ENCODE data around the gene BAMBI. TPM values are rescaled to one million over a fixed set of nuclear protein-coding genes. Genes with fewer than 3 reads are reported as not detected.

The BAMBI gene
- polyA plus RNA-seq, 3 donors, result 2.0 to 4.2 (median 2.3) TPM

GRCh38 chr10:28691187-28691694, 13.9 kb downstream of the BAMBI start:
- 87 to 90% (median 89%) methylated on average over 4 of the region's 6 CpGs for whole genome bisulfite sequencing, 3 donors
- H3K27ac ChIP-seq (ENCODE audit: low read depth, low read length), result no peak overlapping the region

- 81 to 96% (median 95%) methylated on average over 3 of the region's 3 CpGs for WGBS, 3 donors
Observed at GRCh38 chr10:28692050-28692449, 14.7 kb downstream of the BAMBI start.

GRCh38 chr10:28694530-28694929, 17.2 kb downstream of the BAMBI start:
- no peak overlapping the region for H3K27ac ChIP-seq (ENCODE audit: low read depth, low read length)

More at GRCh38 chr10:28692050-28692449, 14.7 kb downstream of the BAMBI start:
- H3K27ac ChIP-seq (ENCODE audit: low read depth, low read length), result no peak overlapping the region

GRCh38 chr10:28698075-28698474, 20.8 kb downstream of the BAMBI start:
- H3K27ac ChIP-seq (ENCODE audit: low read depth, low read length), result no peak overlapping the region
- 68 to 80% (median 74%) methylated on average over 2 of the region's 2 CpGs for WGBS, 3 donors

More at GRCh38 chr10:28694530-28694929, 17.2 kb downstream of the BAMBI start:
- WGBS, 3 donors, result 85 to 93% (median 93%) methylated on average over 5 of the region's 5 CpGs

DNA sequence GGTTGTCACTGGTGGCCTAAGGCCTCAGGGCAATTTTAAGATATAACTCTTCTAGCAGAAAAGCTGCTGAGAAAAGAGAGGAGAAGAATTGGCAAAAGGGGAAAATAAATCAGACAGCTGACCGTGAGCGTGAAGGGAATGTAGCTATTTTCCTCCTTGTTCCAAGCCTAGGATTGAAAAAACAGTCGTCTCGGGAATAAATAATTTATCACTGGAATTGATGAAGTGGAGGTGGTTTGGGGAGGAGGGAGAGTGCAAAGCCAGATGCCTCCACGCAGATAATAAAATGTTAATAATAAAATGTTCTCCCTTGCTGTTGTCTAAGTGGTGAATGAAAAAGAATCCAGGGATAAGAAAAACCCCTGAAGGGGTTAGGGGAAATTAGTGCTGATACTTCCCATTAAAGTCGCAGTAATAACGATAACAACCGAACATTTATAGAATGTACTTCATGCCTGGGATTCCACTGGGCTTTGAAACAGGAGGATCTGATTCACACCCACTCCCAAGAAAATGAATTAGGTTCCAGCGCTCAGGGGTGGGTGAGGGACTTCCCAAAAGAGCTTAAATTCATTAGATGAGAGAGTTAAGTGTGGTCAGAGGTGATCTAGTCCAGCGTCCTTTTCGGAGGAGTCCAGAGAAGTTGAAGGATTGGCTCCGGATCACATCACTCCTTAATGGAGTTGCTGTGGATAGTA, 27.3 kb downstream of the BAMBI start:
- no peak overlapping the region for H3K27ac ChIP-seq (ENCODE audit: low read depth, low read length)
- 47 to 58% (median 51%) methylated on average over 12 of the region's 12 CpGs for WGBS, 3 donors

GRCh38 chr10:28705472-28705871, 28.2 kb downstream of the BAMBI start:
- H3K27ac ChIP-seq (ENCODE audit: low read depth, low read length), result no peak overlapping the region
- 68 to 79% (median 75%) methylated on average over 8 of the region's 8 CpGs for WGBS, 3 donors

DNA sequence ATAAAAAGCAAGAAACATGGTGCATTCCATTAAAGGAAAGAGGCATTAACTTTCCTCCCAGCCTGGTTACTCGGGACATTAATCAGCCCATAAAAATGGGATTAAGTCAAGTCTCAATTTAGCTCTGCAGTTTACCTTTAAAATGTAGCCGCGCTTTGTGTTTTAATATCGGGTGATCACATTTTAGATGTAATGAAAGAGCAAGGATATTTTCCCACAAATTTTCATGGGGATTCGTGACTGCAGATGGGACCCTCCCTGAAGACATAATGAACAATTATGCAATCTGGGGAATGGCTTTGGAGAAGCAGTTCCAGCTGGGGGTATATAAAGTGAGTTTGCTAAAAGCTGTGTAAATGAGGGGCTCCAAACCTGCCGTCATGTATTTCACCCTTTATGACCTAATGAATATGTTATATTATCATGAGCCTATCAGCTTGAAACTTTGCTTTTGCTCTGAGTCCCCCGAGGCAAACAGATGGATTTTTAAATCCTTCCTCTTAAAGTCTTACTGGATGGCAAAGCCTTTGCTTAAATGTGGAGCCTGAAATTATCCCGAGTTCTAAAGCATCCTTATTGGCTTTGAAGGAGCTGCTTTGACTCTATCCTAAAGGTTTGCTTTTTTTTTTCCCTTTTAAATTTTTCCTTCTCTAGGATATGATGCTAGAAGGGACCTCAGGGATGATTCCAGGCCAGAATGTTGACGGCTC, 31.8 kb downstream of the BAMBI start:
- 73 to 80% (median 79%) methylated on average over 9 of the region's 9 CpGs for WGBS, 3 donors

GRCh38 chr10:28710202-28710886, 33.0 kb downstream of the BAMBI start:
- H3K27ac ChIP-seq (ENCODE audit: low read depth, low read length), result no peak overlapping the region
- WGBS, 3 donors, result 54 to 69% (median 64%) methylated on average over 6 of the region's 6 CpGs

More for the DNA sequence above, 31.8 kb downstream of the BAMBI start:
- no peak overlapping the region for H3K27ac ChIP-seq (ENCODE audit: low read depth, low read length)

DNA sequence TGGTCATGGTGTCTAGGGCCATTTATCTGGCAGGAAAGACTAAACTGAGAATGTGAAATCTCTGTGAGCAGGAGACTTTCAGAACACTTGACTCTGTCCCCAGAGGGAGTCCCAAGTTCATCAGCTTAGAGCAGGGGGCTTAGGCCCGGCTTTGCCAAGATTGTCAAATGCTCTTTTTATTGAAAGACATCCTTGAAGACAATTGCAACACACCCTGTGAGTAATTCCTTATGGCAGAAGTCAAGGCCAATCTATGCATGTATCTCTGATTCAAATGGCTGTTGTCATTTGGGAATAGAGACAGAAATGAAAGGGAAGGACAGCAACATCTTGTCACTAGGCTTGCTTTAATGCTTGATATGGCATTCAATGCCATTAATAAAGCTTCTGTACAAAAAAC, 33.7 kb downstream of the BAMBI start:
- WGBS, 3 donors, result 84 to 95% (median 89%) methylated on average over 1 of the region's 1 CpG

GRCh38 chr10:28711776-28712175, 34.5 kb downstream of the BAMBI start:
- H3K27ac ChIP-seq (ENCODE audit: low read depth, low read length), result no peak overlapping the region
- whole genome bisulfite sequencing, 3 donors, result 86 to 100% (median 92%) methylated on average over 3 of the region's 3 CpGs

More for the DNA sequence above, 33.7 kb downstream of the BAMBI start:
- H3K27ac ChIP-seq (ENCODE audit: low read depth, low read length), result no peak overlapping the region

- 81 to 92% (median 91%) methylated on average over 10 of the region's 10 CpGs for WGBS, 3 donors
Observed at GRCh38 chr10:28713626-28714352, 36.5 kb downstream of the BAMBI start.

GRCh38 chr10:28714401-28715053, 37.2 kb downstream of the BAMBI start:
- no peak overlapping the region for H3K27ac ChIP-seq (ENCODE audit: low read depth, low read length)

More at GRCh38 chr10:28713626-28714352, 36.5 kb downstream of the BAMBI start:
- H3K27ac ChIP-seq (ENCODE audit: low read depth, low read length), result no peak overlapping the region

GRCh38 chr10:28715246-28715645, 37.9 kb downstream of the BAMBI start:
- WGBS, 3 donors, result 76 to 80% (median 80%) methylated on average over 4 of the region's 4 CpGs

More at GRCh38 chr10:28714401-28715053, 37.2 kb downstream of the BAMBI start:
- WGBS, 3 donors, result 60 to 84% (median 77%) methylated on average over 7 of the region's 7 CpGs

GRCh38 chr10:28715757-28716156, 38.4 kb downstream of the BAMBI start:
- WGBS, 3 donors, result 71 to 80% (median 77%) methylated on average over 2 of the region's 2 CpGs

More at GRCh38 chr10:28715246-28715645, 37.9 kb downstream of the BAMBI start:
- H3K27ac ChIP-seq (ENCODE audit: low read depth, low read length), result no peak overlapping the region

GRCh38 chr10:28716748-28717147, 39.4 kb downstream of the BAMBI start:
- H3K27ac ChIP-seq (ENCODE audit: low read depth, low read length), result no peak overlapping the region
- WGBS, 3 donors, result 85 to 90% (median 88%) methylated on average over 1 of the region's 1 CpG

More at GRCh38 chr10:28715757-28716156, 38.4 kb downstream of the BAMBI start:
- H3K27ac ChIP-seq (ENCODE audit: low read depth, low read length), result no peak overlapping the region

GRCh38 chr10:28717656-28718201, 40.4 kb downstream of the BAMBI start:
- WGBS, 3 donors, result 72 to 82% (median 73%) methylated on average over 3 of the region's 3 CpGs

DNA sequence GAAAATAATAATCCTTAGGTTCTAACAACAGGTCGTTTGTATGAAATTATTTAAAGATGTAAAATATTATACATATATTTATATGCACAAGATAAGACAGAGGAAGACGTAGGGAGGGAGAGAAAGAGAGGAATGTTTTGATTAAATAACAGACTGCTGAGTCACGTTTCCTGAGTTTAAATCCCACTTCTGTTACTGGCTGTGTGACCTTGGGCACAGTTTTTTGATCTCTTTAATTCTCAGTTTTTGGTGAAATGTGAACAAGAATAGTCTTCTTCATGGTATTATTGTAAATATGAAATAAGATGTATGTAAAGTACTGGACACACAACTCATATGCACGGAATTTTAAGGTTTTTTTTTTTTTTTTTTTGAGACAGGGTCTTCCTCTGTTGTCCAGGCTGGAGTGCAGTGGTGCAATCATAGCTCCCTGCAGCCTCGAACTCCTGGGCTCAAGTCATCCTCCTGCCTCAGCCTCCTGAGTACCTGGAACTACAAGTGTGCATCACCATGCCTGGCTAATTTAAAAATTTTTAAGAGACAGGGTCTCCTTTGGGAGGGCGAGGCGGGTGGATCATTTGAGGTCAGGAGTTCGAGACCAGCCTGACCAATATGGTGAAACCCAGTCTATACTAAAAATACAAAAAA, 42.6 kb downstream of the BAMBI start:
- 56 to 60% (median 56%) methylated on average over 8 of the region's 8 CpGs for WGBS, 3 donors

More at GRCh38 chr10:28717656-28718201, 40.4 kb downstream of the BAMBI start:
- H3K27ac ChIP-seq (ENCODE audit: low read depth, low read length), result no peak overlapping the region

More for the DNA sequence above, 42.6 kb downstream of the BAMBI start:
- H3K27ac ChIP-seq (ENCODE audit: low read depth, low read length), result no peak overlapping the region
